ENCODE results near the gene YAP1.

The YAP1 gene

DNA sequence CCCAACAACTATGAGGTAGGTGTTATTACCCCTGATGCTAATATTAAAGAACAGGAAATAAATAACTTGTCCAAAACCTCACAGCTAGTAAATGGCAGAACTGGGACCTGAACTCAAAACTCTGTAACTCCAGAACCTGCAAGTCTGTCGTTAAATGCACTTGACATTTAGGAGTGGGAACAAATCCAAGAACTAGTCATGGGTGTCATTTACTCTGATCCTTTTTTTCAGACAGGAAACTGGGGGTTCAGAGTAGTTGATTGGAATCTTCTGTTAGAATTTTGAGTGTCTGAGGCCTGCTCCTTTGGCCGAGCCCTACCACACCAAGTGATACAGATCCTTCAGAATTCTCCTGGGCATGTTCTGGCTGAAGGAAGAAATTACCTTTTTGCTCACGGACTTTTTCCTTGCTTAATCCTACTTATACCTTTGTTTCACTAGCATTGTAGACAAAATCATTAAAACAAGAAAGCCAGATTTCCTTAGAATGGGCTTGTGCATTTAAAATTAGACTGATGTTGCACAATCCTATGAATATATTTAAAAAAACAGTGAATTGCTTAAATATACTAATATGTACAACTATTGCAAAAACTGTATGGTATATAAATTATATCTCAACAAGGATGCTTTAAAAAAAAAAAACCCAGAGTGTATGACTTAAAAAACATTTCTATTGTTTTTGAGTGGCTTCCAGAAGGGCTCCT is 1.4 kb upstream of the YAP1 start:
- Histone ChIP-seq H3K9me3 (replicated peaks in 1 of 2; ENCODE audit: control insufficient read depth in 2 of 2, insufficient read depth in 1 of 2, low read depth in 1 of 2, low read length in 2 of 2) (no peaks in the 10 kb centered on the region), H2BK12ac (ENCODE audit: low read length) (no peak overlapping the region)

GRCh38 chr11:102110761-102111010 is 439 bp downstream of the YAP1 start:
- peak overlapping the region; percentile 58 to 88 for H3K4me3 ChIP-seq (ENCODE audit: low read length in 2 of 2)
- H2AK5ac ChIP-seq (ENCODE audit: low read depth, low read length), result peak overlapping the region; percentile 92
- DNase-seq (ENCODE audit: low spot score), result peak; percentile 57
- H3K27ac ChIP-seq (replicated peaks; ENCODE audit: low read length), result peak overlapping the region; percentile 96
- no peaks in the 10 kb centered on the region for H3K79me1 ChIP-seq (ENCODE audit: low read depth, low read length)
- peak overlapping the region; percentile 69 for H3K4me2 ChIP-seq (ENCODE audit: insufficient read depth, low read length, poor library complexity, severe bottlenecking)
- H3K23ac ChIP-seq (ENCODE audit: low read depth, low read length, poor library complexity), result peak overlapping the region; percentile 96
- peak overlapping the region; percentile 98 for H3K18ac ChIP-seq (ENCODE audit: low read length)
- H4K91ac ChIP-seq (ENCODE audit: low read depth, low read length, poor library complexity), result peak overlapping the region; percentile 85
- H2BK15ac ChIP-seq (ENCODE audit: low read length), result peak overlapping the region; percentile 99
- H3K4ac ChIP-seq (ENCODE audit: low read length), result peak overlapping the region; percentile 95
- H2AFZ ChIP-seq (ENCODE audit: low read length), result peak overlapping the region; percentile 98
- no peaks in the 10 kb centered on the region for H3K27me3 ChIP-seq (ENCODE audit: control insufficient read depth in 3 of 3, insufficient read depth in 3 of 3, low read depth in 1 of 3, low read length in 3 of 3)
- no peaks in the 10 kb centered on the region for H3K9me3 ChIP-seq (replicated peaks in 1 of 2; ENCODE audit: control insufficient read depth in 2 of 2, insufficient read depth in 1 of 2, low read depth in 1 of 2, low read length in 2 of 2)
- H2BK5ac ChIP-seq (ENCODE audit: low read length), result peak overlapping the region; percentile 99
- H3K9ac ChIP-seq (ENCODE audit: low read depth, low read length, poor library complexity), result peak overlapping the region; percentile 97
- peak overlapping the region; percentile 99 for H2BK120ac ChIP-seq (ENCODE audit: low read depth, low read length)
- WGBS, 2 donors (ENCODE audit: extremely low coverage in 2 of 2, insufficient read length in 2 of 2, insufficient replicate concordance in 1 of 2), result no CpG with 5 or more reads among the region's 31 CpGs
- peak overlapping the region; percentile 97 for H3K14ac ChIP-seq (ENCODE audit: low read length)
- H2BK12ac ChIP-seq (ENCODE audit: low read length), result no peak overlapping the region
- peaks cover 2 to 16% of the 10 kb centered on the region in 2 donors for H3K4me1 ChIP-seq (ENCODE audit: control insufficient read depth in 2 of 2, insufficient read depth in 1 of 2, low read depth in 1 of 2, low read length in 2 of 2)
- H4K8ac ChIP-seq (ENCODE audit: low read depth, low read length), result peak overlapping the region; percentile 65
- H3K36me3 ChIP-seq (replicated peaks in 1 of 2; ENCODE audit: control insufficient read depth in 2 of 2, insufficient read depth in 2 of 2, low read length in 2 of 2), result peaks cover 2 to 15% of the 10 kb centered on the region in 2 donors

More for the DNA sequence above, 1.4 kb upstream of the YAP1 start:
- Histone ChIP-seq H3K36me3 (replicated peaks in 1 of 2; ENCODE audit: control insufficient read depth in 2 of 2, insufficient read depth in 2 of 2, low read length in 2 of 2) (peaks cover 0 to under 1% of the 10 kb centered on the region in 2 donors), H3K18ac (ENCODE audit: low read length) (no peak overlapping the region), H3K4me1 (ENCODE audit: control insufficient read depth in 2 of 2, insufficient read depth in 1 of 2, low read depth in 1 of 2, low read length in 2 of 2) (peaks cover under 1 to 2% of the 10 kb centered on the region in 2 donors), H4K91ac (ENCODE audit: low read depth, low read length, poor library complexity) (no peak overlapping the region), H2AK5ac (ENCODE audit: low read depth, low read length) (no peak overlapping the region), H3K27me3 (ENCODE audit: control insufficient read depth in 3 of 3, insufficient read depth in 3 of 3, low read depth in 1 of 3, low read length in 3 of 3) (no peaks in the 10 kb centered on the region), H3K4me3 (ENCODE audit: low read length in 2 of 2) (peak overlapping the region in 1 of 2 donors; percentile 58), H3K23ac (ENCODE audit: low read depth, low read length, poor library complexity) (no peak overlapping the region), H3K27ac (replicated peaks; ENCODE audit: low read length) (no peak overlapping the region), H3K79me1 (ENCODE audit: low read depth, low read length) (no peaks in the 10 kb centered on the region), H2BK15ac (ENCODE audit: low read length) (no peak overlapping the region), H2BK120ac (ENCODE audit: low read depth, low read length) (no peak overlapping the region), H3K4me2 (ENCODE audit: insufficient read depth, low read length, poor library complexity, severe bottlenecking) (no peak overlapping the region), H3K4ac (ENCODE audit: low read length) (no peak overlapping the region), H4K8ac (ENCODE audit: low read depth, low read length) (no peak overlapping the region), H2BK5ac (ENCODE audit: low read length) (no peak overlapping the region), H3K9ac (ENCODE audit: low read depth, low read length, poor library complexity) (no peak overlapping the region), H2AFZ (ENCODE audit: low read length) (no peak overlapping the region), H3K14ac (ENCODE audit: low read length) (no peak overlapping the region)
- DNase-seq (ENCODE audit: low spot score), result no peak
- no CpG with 5 or more reads among the region's 3 CpGs for WGBS, 2 donors (ENCODE audit: extremely low coverage in 2 of 2, insufficient read length in 2 of 2, insufficient replicate concordance in 1 of 2)

- peak; percentile 85 for DNase-seq (ENCODE audit: low spot score)
- H3K23ac ChIP-seq (ENCODE audit: low read depth, low read length, poor library complexity), result peak overlapping the region; percentile 96
Measured at GRCh38 chr11:102111011-102111786, 952 bp downstream of the YAP1 start.

More at GRCh38 chr11:102111011-102111786, 952 bp downstream of the YAP1 start:
- H3K79me1 ChIP-seq (ENCODE audit: low read depth, low read length), result no peaks in the 10 kb centered on the region
- peak overlapping the region; percentile 97 for H3K14ac ChIP-seq (ENCODE audit: low read length)
- H3K4me1 ChIP-seq (ENCODE audit: control insufficient read depth in 2 of 2, insufficient read depth in 1 of 2, low read depth in 1 of 2, low read length in 2 of 2), result peaks cover 2 to 21% of the 10 kb centered on the region in 2 donors
- peak overlapping the region; percentile 99 for H2BK15ac ChIP-seq (ENCODE audit: low read length)
- H2AK5ac ChIP-seq (ENCODE audit: low read depth, low read length), result peak overlapping the region; percentile 92
- H2AFZ ChIP-seq (ENCODE audit: low read length), result peak overlapping the region; percentile 98
- no peaks in the 10 kb centered on the region for H3K27me3 ChIP-seq (ENCODE audit: control insufficient read depth in 3 of 3, insufficient read depth in 3 of 3, low read depth in 1 of 3, low read length in 3 of 3)
- H3K9ac ChIP-seq (ENCODE audit: low read depth, low read length, poor library complexity), result peak overlapping the region; percentile 97
- peak overlapping the region; percentile 85 for H4K91ac ChIP-seq (ENCODE audit: low read depth, low read length, poor library complexity)
- H3K18ac ChIP-seq (ENCODE audit: low read length), result peak overlapping the region; percentile 98
- peak overlapping the region; percentile 96 for H3K27ac ChIP-seq (replicated peaks; ENCODE audit: low read length)
- whole genome bisulfite sequencing, 2 donors (ENCODE audit: extremely low coverage in 2 of 2, insufficient read length in 2 of 2, insufficient replicate concordance in 1 of 2), result no CpG with 5 or more reads among the region's 61 CpGs
- peak overlapping the region; percentile 99 for H2BK5ac ChIP-seq (ENCODE audit: low read length)
- H3K36me3 ChIP-seq (replicated peaks in 1 of 2; ENCODE audit: control insufficient read depth in 2 of 2, insufficient read depth in 2 of 2, low read length in 2 of 2), result peaks cover 2 to 20% of the 10 kb centered on the region in 2 donors
- peak overlapping the region; percentile 58 to 92 for H3K4me3 ChIP-seq (ENCODE audit: low read length in 2 of 2)
- peak overlapping the region; percentile 65 for H4K8ac ChIP-seq (ENCODE audit: low read depth, low read length)
- peak overlapping the region; percentile 69 for H3K4me2 ChIP-seq (ENCODE audit: insufficient read depth, low read length, poor library complexity, severe bottlenecking)
- H2BK120ac ChIP-seq (ENCODE audit: low read depth, low read length), result peak overlapping the region; percentile 99
- no peaks in the 10 kb centered on the region for H3K9me3 ChIP-seq (replicated peaks in 1 of 2; ENCODE audit: control insufficient read depth in 2 of 2, insufficient read depth in 1 of 2, low read depth in 1 of 2, low read length in 2 of 2)
- peak overlapping the region; percentile 58 for H2BK12ac ChIP-seq (ENCODE audit: low read length)
- H3K4ac ChIP-seq (ENCODE audit: low read length), result peak overlapping the region; percentile 95
